PC-9 (cell line): ENCODE results near the gene AHI1.

ENCODE experiments used
- CTCF ChIP-seq: fragments of 200-600 bp; sonication (generic); conservative IDR thresholded peaks from 2 replicates; pipeline ENCODE4 v1.6.1; 2017; ENCODE audit warnings: mixed run types, antibody characterized with exemption, mild to moderate bottlenecking, moderate library complexity
- EZH2 ChIP-seq: fragments of 200-600 bp; sonication (generic); IDR thresholded peaks from 2 replicates; pipeline ENCODE4 v1.8.0; 2017; ENCODE audit warnings: antibody characterized with exemption, low read depth

- no peak for TF ChIP-seq CTCF
- no peak for TF ChIP-seq EZH2
These were observed 198.3 kb downstream of the AHI1 start for GRCh38 chr6:135299256-135299655.
